Transverse colon (tissue), 4 donors: Measurements from ENCODE around the gene ANKRD11. TPM values are rescaled to one million over a fixed set of nuclear protein-coding genes. Genes with fewer than 3 reads are reported as not detected.

ENCODE experiments used
- DNase-seq: peaks from one replicate; pipeline ENCODE4 v3.0.0-alpha.2; 2019
- H3K27ac ChIP-seq, 4 donors: fragments of 200-600 bp; sonication (generic); 2 replicates each; pipeline ENCODE4 v1.5.1; 2016 to 2018; ENCODE audit warnings: inconsistent platforms in 4 of 4
- H3K27me3 ChIP-seq: fragments of 200-600 bp; sonication (generic); 2 replicates; pipeline ENCODE4 v1.5.1; 2017; ENCODE audit warnings: inconsistent platforms
- H3K36me3 ChIP-seq, 4 donors: fragments of 200-600 bp; sonication (generic); 2 replicates each; pipeline ENCODE4 v1.5.1; 2017 to 2019; ENCODE audit warnings: inconsistent platforms in 4 of 4
- H3K4me1 ChIP-seq, 4 donors: fragments of 200-600 bp; sonication (generic); 2 replicates each; pipeline ENCODE4 v1.5.1; 2017 to 2020; ENCODE audit warnings: inconsistent platforms in 4 of 4
- H3K4me3 ChIP-seq, 4 donors: fragments of 200-600 bp; sonication (generic); 1 replicate in 1 of 4; 2 replicates in 3 of 4; pipeline versions ENCODE4 v1.5.1 to v1.6.1; 2017 to 2019; ENCODE audit warnings: inconsistent platforms in 4 of 4
- H3K9me3 ChIP-seq, 2 donors: fragments of 200-600 bp; sonication (generic); 2 replicates each; pipeline ENCODE4 v1.5.1; 2017 to 2019; ENCODE audit warnings: inconsistent platforms in 2 of 2
- CTCF ChIP-seq, 5 experiments: fragments of 200-600 bp in 3 of 5; fragments of 450-650 bp in 2 of 5; sonication (generic) in 3 of 5; IDR thresholded peaks; 1 replicate in 2 of 5; 2 replicates in 3 of 5; pipeline ENCODE4 v1.5.1; 2016 to 2017; ENCODE audit warnings: antibody characterized with exemption in 5 of 5, inconsistent platforms in 3 of 5, mild to moderate bottlenecking in 2 of 5, moderate library complexity in 1 of 5
- EP300 ChIP-seq: sonication (generic); formaldehyde crosslinking; IDR thresholded peaks from one replicate; pipeline ENCODE4 v1.6.1; 2017; ENCODE audit warnings: antibody characterized with exemption, low read depth
- POLR2A ChIP-seq: fragments of 450-650 bp; IDR thresholded peaks from one replicate; pipeline ENCODE4 v1.6.1; 2016; ENCODE audit warnings: antibody characterized with exemption, mild to moderate bottlenecking, moderate library complexity
- POLR2AphosphoS5 ChIP-seq, 3 donors: sonication (generic); formaldehyde crosslinking; IDR thresholded peaks; one replicate each; pipeline ENCODE4 v1.6.1; 2016; ENCODE audit warnings: antibody characterized with exemption in 3 of 3
- WGBS, 2 donors: methylation state at CpG; one replicate each; pipeline ENCODE4 v1.1.5; 2018; ENCODE audit warnings: low coverage in 1 of 2; 5-methylcytosine and 5-hydroxymethylcytosine counted together
- in situ Hi-C, 4 donors: fragments of 200-750 bp; cut with MboI; loops; one replicate each; pipeline versions ENCODE4 v1.15.0 to v1.15.1; 2017; ENCODE audit warnings: low sequenced_read_pairs in 3 of 4, low pct_ligation_motif_present in 1 of 4, low pct_unique_long_range_greater_than_20kb in 1 of 4
- intact Hi-C: fragments of 100-400 bp; cut with DNase I; formaldehyde crosslinking; loops from one replicate; pipeline ENCODE4 v1.15.1; 2023; ENCODE audit warnings: low total_unique reads
- total RNA-seq, 4 donors: library from RNA; depleted of rRNA; stranded (reverse); fragments of >200 nt; gene quantifications; one replicate each; pipeline ENCODE4 v1.1.0, GENCODE V29; 2016

ANKRD11 gene
- total RNA-seq, 4 donors from 2014 or later, result 109 to 281 (median 142) TPM

- no peak for TF ChIP-seq CTCF (IDR thresholded peaks at IDR 0.05)
- TF ChIP-seq EP300, result no peak
- no peak for TF ChIP-seq POLR2AphosphoS5 (IDR thresholded peaks at IDR 0.05)
- no peak for TF ChIP-seq POLR2A
- Histone ChIP-seq H3K4me3 (no peak overlapping the region), H3K27ac (no peak overlapping the region), H3K27me3 (no peaks in the 10 kb centered on the region), H3K4me1 (peaks cover 0 to 4% (median 0%) of the 10 kb centered on the region in 4 donors), H3K36me3 (peaks cover 0 to 53% (median 18%) of the 10 kb centered on the region in 4 donors), H3K9me3 (no peaks in the 10 kb centered on the region)
- WGBS, 2 donors, result 90 to 93% methylated on average over 11 to 28 of the region's 30 CpGs
- intact Hi-C loops, result no loop called here
- DNase-seq, result no peak
- in situ Hi-C loops, result no loop called here
Observed at GRCh38 chr16:89274561-89275283, 215.6 kb downstream of the ANKRD11 start.

- Histone ChIP-seq H3K27me3 (no peaks in the 10 kb centered on the region), H3K27ac (no peak overlapping the region), H3K4me1 (peaks cover 0 to 4% (median 0%) of the 10 kb centered on the region in 4 donors), H3K9me3 (no peaks in the 10 kb centered on the region), H3K4me3 (no peak overlapping the region), H3K36me3 (peaks cover 0 to 60% (median 18%) of the 10 kb centered on the region in 4 donors)
- 95% methylated on average over 12 of the region's 19 CpGs; no CpG with 5 or more reads in 1 of the 2 donors for WGBS, 2 donors
- TF ChIP-seq POLR2AphosphoS5 (IDR thresholded peaks at IDR 0.05) (no peak), POLR2A (no peak), CTCF (IDR thresholded peaks at IDR 0.05) (no peak)
- DNase-seq, result no peak
- intact Hi-C loops (no loop called here), in situ Hi-C loops (no loop called here)
Observed at GRCh38 chr16:89273741-89274472, 216.5 kb downstream of the ANKRD11 start.

- in situ Hi-C loops, result no loop called here
- intact Hi-C loops, result no loop called here
- Histone ChIP-seq H3K36me3 (peaks cover 0 to 59% (median 12%) of the 10 kb centered on the region in 4 donors), H3K27ac (no peak overlapping the region), H3K4me3 (no peak overlapping the region), H3K9me3 (no peaks in the 10 kb centered on the region), H3K27me3 (no peaks in the 10 kb centered on the region), H3K4me1 (peaks cover 0 to 4% (median 0%) of the 10 kb centered on the region in 4 donors)
- WGBS, 2 donors, result 96 to 100% methylated on average over 2 to 6 of the region's 6 CpGs
- TF ChIP-seq POLR2AphosphoS5 (IDR thresholded peaks at IDR 0.05) (no peak), POLR2A (no peak), CTCF (IDR thresholded peaks at IDR 0.05) (no peak), EP300 (no peak)
- no peak for DNase-seq
Observed at GRCh38 chr16:89272631-89273030, 217.7 kb downstream of the ANKRD11 start.

- in situ Hi-C loops, result no loop called here
- no peak overlapping the region for H3K4me3 ChIP-seq
- no peak overlapping the region for H3K27ac ChIP-seq
Observed at GRCh38 chr16:89270666-89271345, 219.6 kb downstream of the ANKRD11 start.

More at GRCh38 chr16:89270666-89271345, 219.6 kb downstream of the ANKRD11 start:
- no peak for DNase-seq
- WGBS, 2 donors, result 93 to 96% methylated on average over 9 to 32 of the region's 32 CpGs
- H3K4me1 ChIP-seq, result peaks cover 0 to 4% (median 0%) of the 10 kb centered on the region in 4 donors
- H3K9me3 ChIP-seq, result no peaks in the 10 kb centered on the region
- TF ChIP-seq POLR2AphosphoS5 (IDR thresholded peaks at IDR 0.05) (no peak), EP300 (no peak), CTCF (IDR thresholded peaks at IDR 0.05) (no peak), POLR2A (no peak)
- intact Hi-C loops, result no loop called here
- no peaks in the 10 kb centered on the region for H3K27me3 ChIP-seq
- H3K36me3 ChIP-seq, result peaks cover 0 to 59% (median 14%) of the 10 kb centered on the region in 4 donors
